ENCODE data around the gene PSMB1.

DNA sequence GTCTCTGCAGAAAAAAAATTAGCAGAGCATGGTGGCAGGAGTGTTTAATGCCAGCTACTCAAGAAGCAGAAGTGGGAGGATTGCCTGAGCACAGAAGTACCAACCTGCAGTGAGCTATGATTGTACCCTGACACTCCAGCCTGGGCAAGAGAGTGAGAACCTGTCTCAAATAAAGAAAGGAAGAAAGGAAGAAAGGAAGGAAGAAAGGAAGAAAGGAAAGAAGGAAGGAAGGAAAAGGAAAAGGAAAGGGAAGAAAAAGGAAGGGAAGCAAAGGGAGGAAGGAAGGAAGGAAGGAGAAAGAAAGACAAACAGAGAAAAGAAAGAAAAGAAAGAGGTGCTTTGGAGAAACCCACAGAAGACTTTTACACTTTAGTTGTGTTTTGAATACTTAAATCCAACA is 44.2 kb upstream of the PSMB1 start:
- TF ChIP-seq, protein P1, sequence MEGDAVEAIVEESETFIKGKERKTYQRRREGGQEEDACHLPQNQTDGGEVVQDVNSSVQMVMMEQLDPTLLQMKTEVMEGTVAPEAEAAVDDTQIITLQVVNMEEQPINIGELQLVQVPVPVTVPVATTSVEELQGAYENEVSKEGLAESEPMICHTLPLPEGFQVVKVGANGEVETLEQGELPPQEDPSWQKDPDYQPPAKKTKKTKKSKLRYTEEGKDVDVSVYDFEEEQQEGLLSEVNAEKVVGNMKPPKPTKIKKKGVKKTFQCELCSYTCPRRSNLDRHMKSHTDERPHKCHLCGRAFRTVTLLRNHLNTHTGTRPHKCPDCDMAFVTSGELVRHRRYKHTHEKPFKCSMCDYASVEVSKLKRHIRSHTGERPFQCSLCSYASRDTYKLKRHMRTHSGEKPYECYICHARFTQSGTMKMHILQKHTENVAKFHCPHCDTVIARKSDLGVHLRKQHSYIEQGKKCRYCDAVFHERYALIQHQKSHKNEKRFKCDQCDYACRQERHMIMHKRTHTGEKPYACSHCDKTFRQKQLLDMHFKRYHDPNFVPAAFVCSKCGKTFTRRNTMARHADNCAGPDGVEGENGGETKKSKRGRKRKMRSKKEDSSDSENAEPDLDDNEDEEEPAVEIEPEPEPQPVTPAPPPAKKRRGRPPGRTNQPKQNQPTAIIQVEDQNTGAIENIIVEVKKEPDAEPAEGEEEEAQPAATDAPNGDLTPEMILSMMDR (IDR thresholded peaks at IDR 0.05; ENCODE audit: low read length): no peak
- TF ChIP-seq EZH2 (IDR thresholded peaks at IDR 0.05; ENCODE audit: borderline replicate concordance, low read length): no peak

Measured in OCI-LY1 (cell line).